Lower lobe of right lung (tissue), 2 donors: ENCODE data around the gene ZNF536. TPM values are rescaled to one million over a fixed set of nuclear protein-coding genes. Genes with fewer than 3 reads are reported as not detected.

ENCODE experiments used
- ATAC-seq, 2 donors: fragments of 200-7000 bp; cut with Tn5 transposase; one replicate each; pipeline ENCODE4 v1.9.1; 2020 to 2022; ENCODE audit warnings: mild to moderate bottlenecking in 2 of 2, moderate library complexity in 2 of 2
- DNase-seq: peaks from one replicate; pipeline ENCODE4 v3.0.0-alpha.2; 2020
- H3K27ac ChIP-seq: fragments of 200-600 bp; one replicate; pipeline ENCODE4 v1.8.0; 2022
- H3K27me3 ChIP-seq: fragments of 200-600 bp; one replicate; pipeline ENCODE4 v1.8.0; 2022; ENCODE audit warnings: low read depth
- H3K36me3 ChIP-seq: fragments of 200-600 bp; one replicate; pipeline ENCODE4 v1.8.0; 2022; ENCODE audit warnings: mild to moderate bottlenecking
- H3K4me1 ChIP-seq: fragments of 200-600 bp; one replicate; pipeline ENCODE4 v1.8.0; 2022
- H3K4me3 ChIP-seq: fragments of 200-600 bp; one replicate; pipeline ENCODE4 v1.8.0; 2022; ENCODE audit warnings: mild to moderate bottlenecking
- H3K9me3 ChIP-seq: fragments of 200-600 bp; one replicate; pipeline ENCODE4 v1.8.0; 2022
- CTCF ChIP-seq: fragments of 200-600 bp; IDR thresholded peaks from one replicate; pipeline ENCODE4 v1.8.0; 2022; ENCODE audit warnings: antibody characterized with exemption, mild to moderate bottlenecking
- intact Hi-C: fragments of 100-400 bp; cut with DNase I; formaldehyde crosslinking; loops from one replicate; pipeline ENCODE4 v1.11.0; 2022
- total RNA-seq: library from RNA; stranded (reverse); fragmentation: NEBNext Ultra II Directional; extraction: Animal tissue kit (Norgen Biotek cat#: 25700); gene quantifications from one replicate; pipeline ENCODE4 v1.2.1, GENCODE V29; 2021
- donor health status: DM: no; HTN: yes; CAD: no; lungs with severe emphysema.

Gene ZNF536
- total RNA-seq, 1 donor from 2014 or later, result 0.12 TPM

GRCh38 chr19:30367006-30367405 lies 5.2 kb upstream of the ZNF536 start:
- no peaks in the 10 kb centered on the region for H3K36me3 ChIP-seq
- DNase-seq (no peak), ATAC-seq (no peak)
- H3K4me3 ChIP-seq, result no peak overlapping the region
- no peak for TF ChIP-seq CTCF
- H3K27ac ChIP-seq, result no peak overlapping the region
- intact Hi-C loops, result no loop called here
- H3K4me1 ChIP-seq, result no peaks in the 10 kb centered on the region
- H3K9me3 ChIP-seq, result no peaks in the 10 kb centered on the region
- peaks cover 13% of the 10 kb centered on the region for H3K27me3 ChIP-seq

DNA sequence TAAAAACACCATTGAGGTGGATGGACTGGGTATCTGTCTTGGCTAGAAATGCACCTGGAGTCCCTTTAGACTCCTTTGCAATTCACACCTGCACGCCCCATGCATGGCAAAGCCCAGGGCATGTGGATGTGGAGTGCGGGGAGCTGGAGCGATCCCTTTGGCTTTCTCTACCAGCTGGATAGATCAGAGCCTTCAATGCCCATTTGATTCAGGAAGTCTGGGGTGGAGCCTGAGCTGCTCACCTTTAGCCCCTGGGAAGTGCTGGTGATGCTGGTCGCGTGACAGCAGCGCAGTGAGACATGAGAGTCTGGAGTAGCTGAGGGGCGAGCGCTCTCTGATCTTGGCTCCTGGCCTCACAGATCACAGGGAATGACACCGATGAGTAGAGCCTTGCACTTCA lies 4.8 kb upstream of the ZNF536 start:
- Histone ChIP-seq H3K27me3 (peaks cover 13% of the 10 kb centered on the region), H3K36me3 (no peaks in the 10 kb centered on the region), H3K4me1 (no peaks in the 10 kb centered on the region), H3K27ac (no peak overlapping the region), H3K4me3 (no peak overlapping the region), H3K9me3 (no peaks in the 10 kb centered on the region)
- DNase-seq (no peak), ATAC-seq (no peak)
- no peak for TF ChIP-seq CTCF
- intact Hi-C loops, result no loop called here

DNA sequence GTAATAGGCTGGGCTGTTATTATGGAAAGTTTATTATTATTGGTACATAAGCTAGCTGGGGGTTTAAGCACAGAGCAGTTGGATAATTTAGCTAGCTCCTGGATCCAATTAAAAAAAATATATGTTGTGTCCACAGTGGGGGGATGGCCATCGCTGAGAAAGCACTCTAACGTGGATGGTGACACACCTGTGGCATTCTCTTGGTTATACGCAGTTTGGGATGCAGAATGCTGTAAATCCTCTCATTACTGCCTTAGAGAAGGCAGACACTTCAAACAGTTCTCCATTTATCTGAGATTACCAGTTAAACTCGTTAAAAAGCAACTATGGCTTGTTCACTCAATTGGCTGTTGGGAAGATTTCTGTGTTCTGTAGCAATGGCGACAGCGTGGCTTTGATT lies 2.4 kb upstream of the ZNF536 start:
- Histone ChIP-seq H3K27me3 (peaks cover 29% of the 10 kb centered on the region), H3K9me3 (no peaks in the 10 kb centered on the region), H3K4me3 (no peak overlapping the region), H3K4me1 (no peaks in the 10 kb centered on the region), H3K36me3 (no peaks in the 10 kb centered on the region), H3K27ac (no peak overlapping the region)
- no peak for TF ChIP-seq CTCF
- no peak for ATAC-seq
- intact Hi-C loops, result no loop called here
- no peak for DNase-seq

DNA sequence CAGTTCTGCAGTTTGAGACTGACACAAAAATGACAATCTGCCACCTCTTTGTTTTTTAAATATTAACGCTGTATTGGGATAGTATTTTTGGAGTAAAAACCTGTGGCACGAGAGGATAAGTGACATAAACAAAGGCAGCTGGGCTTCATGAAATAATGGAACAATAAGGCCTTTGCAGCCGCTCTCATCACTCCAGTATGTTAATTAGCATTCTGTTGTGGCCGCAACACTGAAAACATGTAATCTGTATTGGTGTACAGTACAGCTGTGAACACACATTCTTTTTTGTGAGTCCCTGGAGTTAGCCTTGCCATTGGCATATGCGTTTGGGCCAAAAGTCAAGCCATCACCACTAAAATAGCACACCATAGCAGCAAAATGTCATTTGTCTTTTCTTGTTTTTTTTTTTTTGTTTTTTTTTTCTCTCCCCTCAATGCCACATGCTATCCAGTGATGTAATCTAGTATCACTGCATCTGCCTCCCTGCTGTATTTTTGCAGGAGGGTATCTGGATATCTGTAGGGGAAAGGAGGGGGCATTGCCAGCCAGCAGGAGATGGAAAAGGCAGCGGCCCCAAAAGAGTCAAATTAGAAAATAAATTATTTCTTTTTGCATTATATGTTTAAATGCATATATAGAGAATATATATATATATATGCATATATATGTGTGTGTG lies 885 bp upstream of the ZNF536 start:
- H3K4me3 ChIP-seq, result no peak overlapping the region
- no peaks in the 10 kb centered on the region for H3K4me1 ChIP-seq
- intact Hi-C loops, result no loop called here
- DNase-seq, result no peak
- H3K36me3 ChIP-seq, result no peaks in the 10 kb centered on the region
- H3K27ac ChIP-seq, result no peak overlapping the region
- peaks cover 42% of the 10 kb centered on the region for H3K27me3 ChIP-seq
- TF ChIP-seq CTCF, result no peak
- ATAC-seq, result no peak
- H3K9me3 ChIP-seq, result no peaks in the 10 kb centered on the region

- intact Hi-C loops, result no loop called here
- H3K27ac ChIP-seq, result no peak overlapping the region
- DNase-seq, result no peak
- H3K9me3 ChIP-seq, result no peaks in the 10 kb centered on the region
- TF ChIP-seq CTCF, result no peak
- no peak overlapping the region for H3K4me3 ChIP-seq
- no peaks in the 10 kb centered on the region for H3K36me3 ChIP-seq
- H3K4me1 ChIP-seq, result no peaks in the 10 kb centered on the region
- peaks cover 48% of the 10 kb centered on the region for H3K27me3 ChIP-seq
- no peak for ATAC-seq
Observed at GRCh38 chr19:30373593-30373992, 1.4 kb downstream of the ZNF536 start.

GRCh38 chr19:30374539-30374864 lies 2.3 kb downstream of the ZNF536 start:
- TF ChIP-seq CTCF, result no peak
- H3K4me3 ChIP-seq, result no peak overlapping the region
- DNase-seq (no peak), ATAC-seq (no peak)
- H3K4me1 ChIP-seq, result no peaks in the 10 kb centered on the region
- no peaks in the 10 kb centered on the region for H3K36me3 ChIP-seq
- no peak overlapping the region for H3K27ac ChIP-seq
- H3K27me3 ChIP-seq, result peaks cover 49% of the 10 kb centered on the region
- no peaks in the 10 kb centered on the region for H3K9me3 ChIP-seq
- intact Hi-C loops, result no loop called here
